ENCODE data around the gene HSPA12B.
"Not testable (repeated sequence)": the region's sequence is repeated elsewhere in the genome, so short reads cannot be mapped to it uniquely, and the experiment has no call there.

The HSPA12B gene

GRCh38 chr20:3789201-3789600 is 56.7 kb downstream of the HSPA12B start:
- not testable (repeated sequence) for DNase-seq

- not testable (repeated sequence) for DNase-seq
Measured at GRCh38 chr20:3794168-3794567, 61.7 kb downstream of the HSPA12B start.

- DNase-seq = no peak
Measured at GRCh38 chr20:3794701-3795420, 62.4 kb downstream of the HSPA12B start.

- DNase-seq = peak; percentile 95
Measured at GRCh38 chr20:3795511-3796468, 63.3 kb downstream of the HSPA12B start, which contains the start of gene CDC25B. TSS of gene CDC25B (plus strand) at chr20:3796310. CDS start at chr20:3796532, 222 bp downstream.

- no peak for DNase-seq
Measured at GRCh38 chr20:3796477-3797225, 64.2 kb downstream of the HSPA12B start.

GRCh38 chr20:3797226-3797545 is 64.7 kb downstream of the HSPA12B start:
- no peak for DNase-seq

- DNase-seq = peak; percentile 66
Measured at GRCh38 chr20:3797592-3798372, 65.3 kb downstream of the HSPA12B start.

- no peak for DNase-seq
Measured at GRCh38 chr20:3798373-3798768, 65.9 kb downstream of the HSPA12B start.

GRCh38 chr20:3798908-3799248 is 66.4 kb downstream of the HSPA12B start:
- no peak for DNase-seq

GRCh38 chr20:3800256-3800877 is 67.9 kb downstream of the HSPA12B start:
- no peak for DNase-seq

- DNase-seq = no peak
Measured at GRCh38 chr20:3800878-3801260, 68.4 kb downstream of the HSPA12B start.

GRCh38 chr20:3801299-3801698 is 68.8 kb downstream of the HSPA12B start:
- no peak for DNase-seq

- no peak for DNase-seq
Measured at GRCh38 chr20:3801846-3802245, 69.4 kb downstream of the HSPA12B start.
